CD4-positive, alpha-beta T cell treated with Interleukin-17A for 4 hours (primary cell): ENCODE results near the gene SDF2L1.
"Not testable (repeated sequence)": the region's sequence is repeated elsewhere in the genome, so short reads cannot be mapped to it uniquely, and the experiment has no call there.

Experiments
- DNase-seq: peaks from one replicate; pipeline ENCODE4 v3.0.0-alpha.2; 2020; ENCODE audit warnings: mixed read lengths

Gene SDF2L1

DNA sequence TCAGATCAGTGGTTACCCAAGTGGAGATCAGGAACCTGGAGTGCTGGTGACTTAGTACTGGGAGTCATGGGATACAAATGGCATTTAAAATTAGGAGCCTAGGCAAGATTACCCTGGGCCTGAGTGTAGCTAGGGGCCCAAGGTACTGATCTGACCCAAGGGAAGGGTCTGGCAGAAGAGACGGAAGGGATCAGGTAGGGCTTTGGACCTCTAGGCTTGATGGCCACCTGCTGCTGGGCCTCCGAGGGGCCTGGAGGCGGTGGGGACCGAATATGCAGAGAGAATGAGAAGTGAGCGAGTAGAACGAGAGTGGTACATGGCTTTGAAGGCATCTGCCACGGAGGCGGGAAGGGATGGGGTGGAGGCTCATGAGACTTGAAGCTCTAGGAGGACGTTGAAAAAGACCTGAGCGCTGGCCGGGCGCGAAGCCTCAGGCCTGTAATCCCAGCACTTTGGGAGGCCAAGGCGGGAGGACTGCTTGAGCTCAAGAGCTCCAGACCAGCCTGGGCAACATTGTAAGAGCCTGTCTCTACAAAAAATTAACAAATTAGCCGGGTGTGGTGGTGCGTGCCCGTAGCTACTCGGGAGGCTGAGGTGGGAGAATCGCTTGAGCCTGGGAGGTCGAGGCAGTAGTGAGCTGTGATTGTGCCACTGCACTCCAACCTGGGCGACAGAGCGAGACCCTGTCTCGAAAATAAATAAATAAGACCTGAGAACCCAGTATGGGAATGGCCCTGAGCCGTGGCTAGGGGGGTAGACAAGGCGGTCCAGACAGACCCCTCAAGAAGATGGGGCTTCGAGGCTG, 23.1 kb downstream of the SDF2L1 start:
- DNase-seq, result no peak

DNA sequence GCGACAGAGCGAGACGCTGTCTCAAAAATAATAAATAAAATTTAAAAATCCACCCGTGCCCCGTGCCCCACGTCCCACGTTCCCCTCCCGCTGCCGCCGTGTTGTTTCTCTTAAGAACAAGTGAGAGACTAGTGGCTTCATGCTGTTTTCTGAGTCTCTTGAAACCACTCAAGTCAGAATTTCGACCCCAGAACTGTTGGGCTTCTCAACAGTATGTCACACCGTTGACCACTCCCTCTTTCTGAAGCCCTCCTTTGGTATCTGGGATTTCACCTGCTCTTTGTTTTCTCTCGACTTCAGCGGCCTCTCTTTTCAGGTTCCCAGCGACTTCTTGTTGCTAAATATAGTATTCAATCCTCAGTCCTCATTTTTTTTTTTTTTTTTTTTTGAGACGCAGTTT, 24.7 kb downstream of the SDF2L1 start:
- no peak for DNase-seq

DNA sequence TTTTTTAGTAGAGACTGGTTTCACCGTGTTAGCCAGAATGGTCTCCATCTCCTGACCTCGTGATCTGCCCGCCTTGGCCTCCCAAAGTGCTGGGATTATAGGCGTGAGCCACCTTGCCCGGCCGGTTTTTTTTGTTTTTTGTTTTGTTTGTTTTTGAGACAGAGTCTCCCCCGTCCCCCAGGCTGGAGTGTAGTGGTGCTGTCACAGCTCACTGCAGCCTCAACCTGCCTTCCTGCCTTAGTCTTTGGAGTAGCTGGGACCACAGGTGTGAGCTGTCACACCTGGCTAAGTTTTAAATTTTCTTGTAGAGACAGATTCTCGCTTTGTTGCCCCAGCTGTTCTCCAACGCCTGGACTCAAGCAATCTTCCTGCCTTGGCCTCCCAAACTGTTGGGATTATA, 26.9 kb downstream of the SDF2L1 start:
- no peak for DNase-seq

DNA sequence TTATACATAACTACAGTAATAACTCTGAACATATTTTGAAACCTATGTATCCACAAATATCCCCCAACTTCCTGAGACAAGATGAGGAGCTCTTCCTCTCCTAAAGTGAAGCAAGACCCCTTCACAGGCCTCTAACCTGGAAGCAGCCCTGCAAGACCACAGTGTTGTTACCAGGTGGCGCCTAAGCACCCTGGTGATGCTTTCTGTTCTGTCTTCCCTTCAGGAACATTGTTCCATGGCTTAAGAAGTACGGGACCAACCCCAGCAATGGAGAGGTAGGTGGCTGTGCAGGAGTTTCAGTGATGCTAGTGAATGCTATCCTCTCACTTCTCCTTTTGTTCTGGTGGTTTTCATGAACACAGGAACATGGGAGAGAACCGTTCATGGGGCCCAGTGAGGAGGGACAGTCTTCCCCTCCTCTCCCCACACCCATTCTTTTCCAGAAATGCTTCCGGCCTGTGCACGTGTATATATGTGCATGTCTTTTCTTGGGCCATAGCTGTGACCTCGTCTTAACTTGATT, 30.1 kb downstream of the SDF2L1 start:
- no peak for DNase-seq

DNA sequence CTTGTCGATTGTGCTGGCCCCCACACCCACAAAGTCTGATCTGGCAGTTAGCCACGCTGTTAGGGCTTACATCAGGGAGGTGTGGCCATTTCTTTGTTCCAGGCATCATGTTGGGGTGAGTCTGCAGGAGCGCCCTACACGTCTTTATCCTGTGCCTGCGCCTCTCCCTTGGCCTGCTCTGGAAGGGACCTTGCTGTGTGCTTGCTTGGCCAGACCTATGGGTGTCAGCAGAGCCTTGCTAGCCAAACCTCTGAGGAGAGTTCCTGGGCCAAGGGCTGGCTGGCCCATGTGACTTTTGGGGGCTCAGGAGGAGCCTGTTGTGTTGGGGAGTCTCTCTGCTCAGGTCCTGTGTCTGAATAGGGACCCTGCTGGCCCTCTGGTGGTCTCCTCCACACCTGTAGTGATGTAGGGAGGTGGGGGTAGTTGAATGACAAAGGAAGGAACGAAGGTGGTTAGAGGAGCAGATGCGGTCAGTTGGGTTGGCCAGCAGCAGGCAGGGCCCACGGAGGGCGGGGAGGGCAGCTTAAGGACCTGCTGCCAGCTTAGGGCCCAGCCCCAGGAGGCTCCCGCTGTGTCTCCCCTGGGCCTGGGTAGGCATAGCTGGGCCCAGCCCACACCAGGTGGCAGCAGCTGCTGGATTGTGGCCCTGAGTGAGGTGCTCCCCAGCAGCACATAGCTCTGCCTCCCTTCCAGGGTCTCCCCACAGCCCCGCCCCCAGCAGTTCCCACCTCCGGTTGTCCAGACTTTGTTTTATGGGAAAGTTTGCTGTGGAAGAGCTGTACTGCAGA, 31.6 kb downstream of the SDF2L1 start:
- DNase-seq, result no peak

DNA sequence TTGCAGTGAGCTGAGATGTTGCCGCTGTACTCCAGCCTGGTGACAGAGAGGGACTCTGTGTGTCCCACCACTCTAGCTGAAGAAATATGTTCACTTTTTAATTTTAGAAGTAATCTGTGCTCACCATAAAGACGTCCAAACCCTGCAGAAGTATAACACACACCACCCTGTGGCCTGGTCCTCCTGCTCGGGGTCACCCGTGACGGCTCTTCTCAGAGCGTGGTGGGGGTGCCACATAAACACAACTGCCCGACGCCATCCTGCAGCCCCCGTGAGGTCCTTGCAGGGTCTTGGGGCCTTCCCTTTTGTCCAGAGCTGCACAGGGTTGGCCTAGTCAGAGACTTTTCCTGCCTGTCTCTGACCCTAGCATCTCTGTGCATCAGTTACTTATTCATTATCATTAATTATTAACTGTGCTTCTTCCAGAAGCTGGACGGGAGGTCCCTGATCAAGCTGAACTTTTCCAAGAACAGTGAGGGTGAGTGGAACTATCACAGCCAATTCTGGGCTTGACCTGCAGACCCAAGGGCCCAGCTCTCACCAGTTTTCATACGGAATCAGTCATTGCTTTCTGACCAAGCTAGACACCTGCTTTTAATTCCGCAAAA, 32.6 kb downstream of the SDF2L1 start:
- DNase-seq, result no peak

DNA sequence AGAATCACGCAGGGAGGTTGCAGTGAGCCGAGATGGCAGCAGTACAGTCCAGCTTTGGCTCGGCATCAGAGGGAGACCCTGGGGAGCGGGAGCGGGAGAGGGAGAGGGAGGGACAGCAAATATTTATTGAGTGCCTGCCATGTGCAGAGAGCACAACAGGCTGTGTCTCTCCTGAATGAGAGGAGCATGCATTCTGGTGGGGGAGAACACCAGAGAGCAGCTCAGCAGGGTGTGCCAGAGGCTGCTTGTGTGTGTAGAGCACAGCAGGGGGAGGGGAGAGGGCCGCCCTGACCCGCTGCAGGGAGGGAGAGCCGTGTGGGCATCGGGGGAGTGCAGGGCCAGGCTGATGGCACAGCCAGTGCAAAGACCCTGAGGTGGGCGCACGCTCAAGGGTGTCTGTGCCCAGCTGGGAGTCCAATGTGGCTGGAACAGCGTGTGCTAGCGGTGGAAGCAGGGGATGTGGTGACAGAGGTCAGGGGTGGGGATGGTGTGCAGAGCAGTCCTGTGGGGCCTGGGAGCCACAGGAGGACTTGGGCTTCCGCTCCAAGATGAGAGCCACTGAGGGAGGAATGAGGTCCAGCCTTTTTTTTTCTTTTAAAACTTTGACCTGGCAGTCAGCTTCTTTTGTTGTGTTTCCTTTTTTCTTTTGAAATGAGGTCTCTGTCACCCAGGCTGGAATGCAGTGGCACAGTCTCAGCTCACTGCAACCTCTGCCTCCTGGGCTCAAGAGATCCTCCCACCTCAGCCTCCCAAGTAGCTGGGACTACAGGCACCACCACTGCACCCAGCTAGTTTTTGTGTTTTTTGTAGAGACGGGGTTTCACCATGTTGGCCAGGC, 35.7 kb downstream of the SDF2L1 start:
- DNase-seq, result no peak

DNA sequence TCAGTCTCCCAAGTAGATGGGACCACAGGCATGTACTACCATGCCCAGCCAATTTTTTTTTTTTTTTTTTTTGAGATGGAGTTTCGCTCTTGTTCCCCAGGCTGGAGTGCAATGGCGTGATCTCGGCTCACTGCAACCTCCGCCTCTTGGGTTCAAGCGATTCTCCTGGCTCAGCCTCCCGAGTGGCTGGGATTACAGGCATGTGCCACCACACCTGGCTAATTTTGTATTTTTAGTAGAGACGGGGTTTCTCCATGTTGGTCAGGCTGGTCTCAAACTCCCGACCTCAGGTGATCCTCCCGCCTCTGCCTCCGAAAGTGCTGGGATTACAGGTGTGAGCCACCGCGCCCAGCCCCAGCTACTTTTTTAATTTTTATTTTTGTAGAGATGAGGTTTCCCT, 36.7 kb downstream of the SDF2L1 start:
- DNase-seq, result not testable (repeated sequence)

DNA sequence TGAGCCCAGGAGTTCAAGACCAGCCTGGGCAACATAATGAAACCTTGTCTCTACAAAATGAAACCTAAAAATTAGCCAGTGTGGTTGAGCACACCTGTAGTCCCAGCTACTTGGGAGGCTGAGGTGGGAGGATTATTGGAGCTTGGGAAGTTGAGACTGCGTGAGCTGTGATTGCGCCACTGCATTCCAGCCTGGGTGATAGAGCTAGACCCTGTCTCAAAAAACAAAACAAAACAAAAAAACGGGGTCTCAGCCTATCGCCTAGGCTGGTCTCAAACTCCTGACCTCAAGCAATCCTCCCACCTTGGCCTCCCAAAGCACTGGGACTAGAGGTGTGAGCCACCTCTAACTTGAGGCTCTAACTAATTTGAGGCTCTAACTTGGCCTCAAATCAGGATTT, 37.3 kb downstream of the SDF2L1 start:
- DNase-seq, result no peak

DNA sequence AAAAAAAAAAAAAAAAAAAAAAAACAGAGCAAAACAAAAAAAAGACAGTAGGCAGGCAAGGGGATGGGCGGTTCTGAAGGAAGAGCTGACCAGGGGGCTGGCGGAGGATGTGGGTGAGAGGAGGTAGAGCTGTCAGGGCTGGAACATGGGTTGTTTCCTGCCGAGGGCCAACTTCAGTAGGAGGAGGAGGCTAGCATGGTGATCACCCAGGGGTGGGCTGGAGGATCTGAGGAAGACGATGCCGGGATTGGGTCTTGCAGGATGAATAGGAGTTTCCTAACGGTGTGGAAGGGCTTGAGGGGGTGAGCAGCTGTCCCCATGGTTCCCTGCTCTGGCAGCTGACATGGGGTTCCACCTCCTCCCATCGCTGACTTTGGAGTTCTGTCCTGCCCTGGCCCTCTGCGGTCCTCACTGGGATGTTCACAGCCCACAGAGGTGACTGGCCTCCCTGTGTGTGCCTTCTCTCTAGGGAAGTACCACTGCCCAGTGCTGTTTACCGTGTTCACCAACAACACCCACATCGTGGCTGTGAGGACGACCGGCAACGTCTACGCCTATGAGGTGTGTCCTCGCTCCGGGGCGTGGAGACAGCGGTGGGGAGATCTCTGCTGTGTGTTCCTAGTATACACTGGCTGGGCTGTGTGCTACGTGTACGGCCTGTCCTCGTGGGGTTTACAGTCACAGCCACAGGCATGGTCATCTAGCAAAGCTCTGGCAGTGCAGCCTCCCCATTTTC, 38.9 kb downstream of the SDF2L1 start:
- no peak for DNase-seq

DNA sequence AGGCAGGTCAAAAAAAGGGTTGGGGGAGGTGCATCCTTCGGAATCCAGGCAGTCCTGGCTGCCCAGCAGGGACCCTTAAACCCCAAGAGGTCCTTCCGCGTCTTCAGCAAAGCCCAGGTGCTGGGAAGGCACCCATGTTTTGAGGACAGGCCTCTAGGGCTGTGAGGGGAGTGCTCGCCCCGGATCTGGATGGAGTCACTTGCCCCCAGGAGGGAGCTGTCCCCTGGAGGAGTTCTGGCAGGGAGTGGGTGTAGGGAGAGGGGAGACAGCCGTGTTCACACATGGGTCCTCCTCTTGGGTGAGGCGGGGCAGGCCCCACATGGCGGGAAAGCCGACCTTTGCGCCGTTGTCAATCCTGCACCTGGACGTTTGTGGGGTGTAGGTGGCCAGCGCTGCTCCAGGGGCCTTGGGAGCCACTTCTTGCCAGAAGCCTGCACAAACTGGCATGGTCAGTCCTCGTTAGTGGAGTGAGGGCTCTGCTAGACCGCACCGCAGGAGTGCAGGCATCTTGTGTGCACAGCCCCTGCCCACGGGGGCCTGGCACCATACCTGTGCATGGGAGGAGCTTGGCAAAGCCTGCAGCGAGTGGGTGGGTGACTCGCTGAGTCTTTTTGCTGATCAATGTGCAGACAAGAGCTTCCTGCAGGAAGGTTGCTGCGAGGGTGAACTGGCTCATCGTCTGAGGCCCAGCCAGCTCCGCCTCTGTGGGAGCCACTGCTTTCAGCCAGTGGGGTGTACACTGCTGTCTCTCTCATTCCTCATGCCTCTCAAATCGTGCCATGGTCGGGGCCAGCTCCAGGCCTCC, 39.7 kb downstream of the SDF2L1 start:
- DNase-seq, result no peak

DNA sequence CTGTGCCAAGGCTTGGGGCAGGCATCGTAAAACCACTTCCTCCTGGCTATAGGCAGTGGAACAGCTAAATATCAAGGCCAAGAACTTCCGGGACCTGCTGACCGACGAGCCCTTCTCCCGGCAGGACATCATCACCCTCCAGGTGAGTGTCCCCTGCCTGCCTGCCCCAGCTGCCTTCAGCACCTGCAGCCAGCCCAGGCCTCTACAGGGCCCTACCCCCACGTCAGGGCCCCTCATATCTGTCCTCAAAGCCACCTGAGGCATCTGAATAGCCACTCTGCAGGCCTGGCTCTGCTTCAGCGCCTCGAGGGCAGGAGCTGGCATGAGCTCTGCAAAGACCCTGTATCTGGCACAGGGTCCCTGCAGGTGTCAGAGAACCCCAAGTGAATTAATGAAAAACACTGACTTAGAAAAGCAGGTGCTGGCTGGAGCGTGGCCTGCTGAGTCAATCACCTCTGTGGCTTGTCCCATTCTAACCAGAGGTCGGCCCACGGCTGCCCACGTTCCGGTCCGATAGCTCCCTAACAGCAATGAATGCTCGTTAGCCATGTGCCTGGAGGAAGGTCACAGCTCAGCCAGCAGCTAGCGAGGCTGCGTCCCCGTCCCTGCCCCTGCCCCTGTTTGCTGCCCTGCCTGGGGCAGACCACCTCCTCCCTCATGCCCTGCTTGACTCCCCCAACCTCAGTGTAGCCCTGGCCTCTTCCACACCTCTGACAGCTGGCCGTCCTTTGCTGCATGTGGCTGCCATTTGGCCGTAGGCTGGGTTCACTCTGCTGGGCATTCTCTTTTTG, 40.5 kb downstream of the SDF2L1 start:
- no peak for DNase-seq

DNA sequence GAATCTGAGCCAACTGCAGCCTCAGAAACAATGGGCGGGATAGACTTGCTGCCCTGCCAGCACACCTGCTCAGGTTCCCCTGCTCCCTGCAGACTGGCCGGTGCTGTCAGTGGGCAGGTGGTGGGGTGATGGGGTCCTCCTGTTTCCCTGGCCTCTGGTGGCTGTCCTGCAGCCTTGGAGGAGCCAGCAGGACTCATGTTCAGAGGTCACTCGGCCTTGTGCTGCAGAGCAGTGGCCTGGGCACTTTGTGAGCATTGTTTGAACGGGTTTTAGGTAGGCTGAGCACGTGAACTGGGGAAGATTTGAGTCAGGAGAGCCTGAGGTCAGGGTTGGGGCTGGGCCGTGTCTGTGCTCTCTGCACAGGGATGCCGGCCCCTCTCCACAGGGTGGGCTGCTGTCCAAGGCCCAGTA, 41.3 kb downstream of the SDF2L1 start:
- DNase-seq, result no peak

DNA sequence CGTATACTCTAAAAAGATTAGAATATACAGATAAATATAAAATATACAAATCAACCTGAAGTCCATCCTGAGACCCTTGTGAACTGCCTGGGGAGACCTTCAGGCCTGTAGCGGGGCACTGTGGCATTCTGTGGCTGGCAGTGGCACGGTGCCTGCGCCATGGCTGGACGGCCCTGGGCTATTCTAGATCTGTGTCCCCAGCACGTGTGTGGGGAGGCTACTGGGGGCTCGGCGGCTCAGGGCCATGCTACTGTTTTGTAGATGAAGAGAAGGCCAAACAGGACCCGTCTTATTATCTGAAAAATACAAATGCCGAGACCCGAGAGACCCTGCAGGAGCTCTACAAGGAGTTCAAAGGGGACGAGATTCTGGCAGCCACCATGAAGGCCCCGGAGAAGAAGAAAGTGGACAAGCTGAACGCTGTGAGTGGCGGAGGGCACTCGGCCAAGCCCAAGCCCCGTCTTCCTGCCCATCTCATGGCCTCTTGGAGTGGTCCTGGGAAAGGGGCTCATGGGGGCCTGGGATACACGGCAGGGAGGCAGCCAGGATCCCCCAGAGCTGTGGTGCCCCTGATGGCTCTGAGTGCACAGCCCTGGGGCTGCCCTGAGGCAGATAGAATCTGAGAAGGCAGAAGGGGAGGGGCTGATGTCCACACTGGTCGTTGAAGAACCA, 42.5 kb downstream of the SDF2L1 start:
- no peak for DNase-seq

DNA sequence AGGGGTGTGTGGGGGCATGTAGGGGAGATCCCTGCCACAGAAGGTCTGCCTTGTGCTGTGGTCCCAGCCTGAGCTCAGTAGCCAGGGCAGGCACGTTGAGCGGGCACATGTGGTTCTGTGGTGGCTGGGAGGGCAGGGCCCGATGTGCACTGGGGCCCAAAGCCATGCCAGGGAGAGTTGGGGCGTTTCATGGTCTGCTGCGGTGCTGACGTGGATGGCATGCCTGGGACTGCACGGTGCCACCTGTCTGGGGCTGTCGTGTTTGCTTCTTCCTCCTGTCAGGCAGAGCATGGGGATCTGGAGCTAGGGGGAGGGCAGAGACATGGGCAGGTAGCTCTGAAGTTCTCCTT, 43.0 kb downstream of the SDF2L1 start:
- DNase-seq, result no peak

DNA sequence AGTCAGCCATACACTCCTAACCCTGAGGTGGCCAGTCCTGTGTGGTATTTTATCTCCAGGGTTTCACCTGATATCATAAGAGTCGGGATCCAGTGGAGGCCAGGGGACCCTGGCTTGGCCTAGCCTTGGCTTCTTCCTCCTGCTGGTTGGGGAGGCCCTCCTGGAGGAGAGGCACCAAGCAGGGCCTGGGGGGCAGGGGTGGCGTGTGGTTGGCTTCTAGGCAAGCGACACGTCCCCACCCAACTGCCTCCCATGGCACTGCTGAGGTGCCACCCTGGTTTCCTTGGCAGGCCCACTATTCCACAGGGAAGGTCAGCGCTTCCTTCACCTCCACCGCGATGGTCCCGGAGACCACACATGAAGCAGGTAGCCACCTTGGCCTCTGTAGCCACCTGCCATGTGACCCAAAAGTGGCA, 44.1 kb downstream of the SDF2L1 start:
- no peak for DNase-seq

DNA sequence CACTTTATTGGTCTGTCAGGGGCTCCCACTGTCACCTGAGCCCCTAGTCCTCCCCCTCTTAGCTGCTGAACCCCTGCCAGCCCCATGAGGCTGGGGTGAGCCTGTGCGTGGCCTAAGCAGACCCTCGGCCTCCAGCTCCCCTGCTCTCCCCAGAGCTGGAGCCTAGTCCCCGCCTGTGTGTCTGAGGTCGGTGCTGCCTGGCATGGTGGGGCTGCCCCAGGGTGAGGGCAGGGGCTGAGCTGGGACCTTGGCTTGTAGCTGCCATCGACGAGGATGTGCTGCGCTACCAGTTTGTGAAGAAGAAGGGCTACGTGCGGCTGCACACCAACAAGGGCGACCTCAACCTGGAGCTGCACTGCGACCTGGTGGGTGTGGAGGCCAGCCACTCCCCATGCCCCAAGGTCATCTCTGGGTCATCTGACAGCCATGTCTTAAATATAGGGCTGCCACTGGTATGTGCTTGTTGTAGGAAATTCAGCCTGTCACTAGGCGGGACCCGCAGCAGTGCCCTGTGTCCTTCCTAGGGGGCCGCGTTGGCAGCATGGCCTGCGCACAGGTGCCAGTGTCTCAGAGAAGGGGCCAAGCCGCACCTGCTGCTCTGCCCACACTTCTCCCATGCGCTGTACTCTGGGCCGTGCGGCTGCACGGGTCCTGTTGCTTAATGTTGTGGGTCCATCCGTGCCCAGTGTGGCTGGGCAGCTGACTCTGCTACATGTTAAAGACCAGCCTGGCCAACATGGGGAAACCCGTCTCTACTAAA, 44.7 kb downstream of the SDF2L1 start:
- no peak for DNase-seq

DNA sequence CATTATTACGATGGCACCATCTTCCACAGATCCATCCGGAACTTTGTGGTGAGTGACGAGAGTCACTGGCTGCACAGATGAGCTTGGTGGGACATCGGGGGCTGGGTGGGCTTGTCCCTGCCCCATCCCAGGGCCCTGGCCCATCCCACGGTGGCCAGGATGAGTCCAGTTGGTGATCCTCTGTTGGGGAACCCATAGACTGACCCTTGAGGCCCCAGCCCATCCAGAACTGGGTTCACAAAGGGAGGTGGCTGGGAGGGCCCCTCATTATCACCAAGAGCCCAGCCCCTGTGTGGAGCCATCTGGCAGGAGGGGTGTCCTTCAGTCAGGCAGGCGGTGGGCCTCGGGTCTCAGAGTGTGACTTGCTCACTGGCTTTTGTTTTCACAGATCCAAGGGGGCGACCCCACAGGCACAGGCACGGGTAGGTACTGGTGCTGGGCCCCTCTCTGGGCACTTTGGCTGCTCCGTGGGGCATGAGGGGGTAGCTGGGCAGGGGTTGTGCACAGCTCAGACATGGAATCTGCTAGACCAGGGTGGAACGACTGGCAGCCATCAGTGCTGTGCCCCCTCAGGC, 45.7 kb downstream of the SDF2L1 start:
- no peak for DNase-seq

DNA sequence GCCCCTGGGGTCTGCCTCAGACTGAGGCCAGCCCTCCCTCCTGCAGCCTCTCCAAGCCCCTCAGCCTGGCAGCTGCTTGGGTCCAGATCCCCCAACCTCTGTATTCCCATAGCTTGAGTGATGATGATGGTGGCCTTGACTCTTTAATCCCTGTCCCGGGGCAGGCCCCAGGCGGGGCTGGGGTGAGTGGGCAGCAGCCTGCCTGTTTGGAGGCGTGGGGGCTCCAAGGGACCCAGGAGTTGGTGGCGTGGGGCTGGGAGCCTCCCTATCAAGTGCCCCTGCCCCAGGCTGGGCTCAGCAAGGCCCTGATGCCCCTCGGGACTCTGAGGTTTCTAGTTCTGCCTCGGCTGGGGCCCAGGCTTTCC, 46.2 kb downstream of the SDF2L1 start:
- no peak for DNase-seq
